ENCODE measurements around the gene PSMC3IP.
A peak's percentile ranks its signal among the peaks of the same experiment; 100 is the strongest.

PSMC3IP gene

GRCh38 chr17:42571435-42572225 lies 5.9 kb downstream of the PSMC3IP start:
- H3K36me3 ChIP-seq (ENCODE audit: control insufficient read depth in 1 of 2, insufficient read depth in 2 of 2, low read length in 2 of 2): peaks cover 53 to 67% of the 10 kb centered on the region in 2 donors
- H3K9me3 ChIP-seq (ENCODE audit: control insufficient read depth in 1 of 2, low read length in 2 of 2): no peaks in the 10 kb centered on the region
- H3K27ac ChIP-seq (ENCODE audit: low read depth, low read length): no peak overlapping the region
- H3K4me1 ChIP-seq (ENCODE audit: control insufficient read depth in 1 of 2, insufficient read depth in 2 of 2, low read length in 2 of 2): peaks cover 19 to 23% of the 10 kb centered on the region in 2 donors
- no peak overlapping the region for H3K9ac ChIP-seq (ENCODE audit: low read depth in 1 of 2, low read length in 2 of 2)
- H3K4me3 ChIP-seq (ENCODE audit: low read depth in 1 of 2, low read length in 2 of 2): no peak overlapping the region
- no peaks in the 10 kb centered on the region for H3K27me3 ChIP-seq (ENCODE audit: control insufficient read depth in 1 of 2, insufficient read depth in 2 of 2, low read length in 2 of 2)

- Histone ChIP-seq H3K4me3 (ENCODE audit: low read depth in 1 of 2, low read length in 2 of 2) (peak overlapping the region in 1 of 2 donors; percentile 20), H3K27ac (ENCODE audit: low read depth, low read length) (no peak overlapping the region), H3K27me3 (ENCODE audit: control insufficient read depth in 1 of 2, insufficient read depth in 2 of 2, low read length in 2 of 2) (no peaks in the 10 kb centered on the region), H3K9me3 (ENCODE audit: control insufficient read depth in 1 of 2, low read length in 2 of 2) (no peaks in the 10 kb centered on the region), H3K9ac (ENCODE audit: low read depth in 1 of 2, low read length in 2 of 2) (peak overlapping the region in 1 of 2 donors; percentile 35), H3K4me1 (ENCODE audit: control insufficient read depth in 1 of 2, insufficient read depth in 2 of 2, low read length in 2 of 2) (peaks cover 29 to 43% of the 10 kb centered on the region in 2 donors), H3K36me3 (ENCODE audit: control insufficient read depth in 1 of 2, insufficient read depth in 2 of 2, low read length in 2 of 2) (peaks cover 60 to 75% of the 10 kb centered on the region in 2 donors)
Observed at GRCh38 chr17:42568341-42569111, 9.0 kb downstream of the PSMC3IP start.

GRCh38 chr17:42566883-42567573 lies 10.5 kb downstream of the PSMC3IP start, which contains the start of gene MLX:
Gene MLX, plus strand, starts transcription at chr17:42567100. Its CDS starts 25 bp downstream, at chr17:42567125.
- peak within 1 kb of the TSS; percentile 81 to 93 for H3K4me3 ChIP-seq (ENCODE audit: low read depth in 1 of 2, low read length in 2 of 2)
- H3K36me3 ChIP-seq (ENCODE audit: control insufficient read depth in 1 of 2, insufficient read depth in 2 of 2, low read length in 2 of 2): peaks cover 49 to 65% of the 10 kb centered on the region in 2 donors
- no peaks in the 10 kb centered on the region for H3K27me3 ChIP-seq (ENCODE audit: control insufficient read depth in 1 of 2, insufficient read depth in 2 of 2, low read length in 2 of 2)
- H3K9ac ChIP-seq (ENCODE audit: low read depth in 1 of 2, low read length in 2 of 2): peak within 1 kb of the TSS; percentile 85 to 86
- peak within 1 kb of the TSS; percentile 93 for H3K27ac ChIP-seq (ENCODE audit: low read depth, low read length)
- no peaks in the 10 kb centered on the region for H3K9me3 ChIP-seq (ENCODE audit: control insufficient read depth in 1 of 2, low read length in 2 of 2)
- H3K4me1 ChIP-seq (ENCODE audit: control insufficient read depth in 1 of 2, insufficient read depth in 2 of 2, low read length in 2 of 2): peaks cover 38 to 55% of the 10 kb centered on the region in 2 donors

GRCh38 chr17:42566215-42566882 lies 11.2 kb downstream of the PSMC3IP start:
- H3K27ac ChIP-seq (ENCODE audit: low read depth, low read length): peak overlapping the region; percentile 93

DNA sequence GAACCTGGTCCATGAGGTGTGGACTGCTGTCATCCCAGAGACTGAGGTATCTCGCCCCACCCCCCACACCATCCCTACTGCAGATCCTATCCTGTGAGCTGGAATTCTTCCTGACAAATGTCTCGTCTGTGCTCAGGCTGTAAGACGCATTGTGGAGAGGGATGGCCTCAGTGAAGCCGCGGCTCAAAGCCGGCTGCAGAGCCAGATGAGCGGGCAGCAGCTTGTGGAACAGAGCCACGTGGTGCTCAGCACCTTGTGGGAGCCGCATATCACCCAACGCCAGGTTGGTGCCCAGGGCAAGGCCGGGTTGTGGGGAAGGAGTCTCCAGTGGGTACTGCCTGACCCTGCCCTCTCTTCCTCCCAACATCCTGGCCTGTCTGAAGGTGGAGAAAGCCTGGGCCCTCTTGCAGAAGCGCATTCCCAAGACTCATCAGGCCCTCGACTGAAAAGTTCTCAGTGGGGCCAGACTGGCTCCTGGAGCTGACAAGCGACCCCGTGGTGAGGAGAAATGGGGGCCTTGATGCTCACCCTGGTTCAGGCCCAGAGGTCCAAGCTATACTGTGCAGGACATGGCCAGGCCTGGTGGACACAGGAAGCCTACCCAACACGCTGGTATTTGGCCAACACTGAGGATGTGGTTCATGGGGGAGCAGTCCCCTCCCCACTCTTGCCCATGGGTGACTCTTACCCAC lies 11.9 kb downstream of the PSMC3IP start:
- Histone ChIP-seq H3K27ac (ENCODE audit: low read depth, low read length) (no peak overlapping the region), H3K4me1 (ENCODE audit: control insufficient read depth in 1 of 2, insufficient read depth in 2 of 2, low read length in 2 of 2) (peaks cover 42 to 62% of the 10 kb centered on the region in 2 donors), H3K4me3 (ENCODE audit: low read depth in 1 of 2, low read length in 2 of 2) (no peak overlapping the region), H3K36me3 (ENCODE audit: control insufficient read depth in 1 of 2, insufficient read depth in 2 of 2, low read length in 2 of 2) (peaks cover 43 to 52% of the 10 kb centered on the region in 2 donors), H3K9me3 (ENCODE audit: control insufficient read depth in 1 of 2, low read length in 2 of 2) (no peaks in the 10 kb centered on the region), H3K27me3 (ENCODE audit: control insufficient read depth in 1 of 2, insufficient read depth in 2 of 2, low read length in 2 of 2) (no peaks in the 10 kb centered on the region), H3K9ac (ENCODE audit: low read depth in 1 of 2, low read length in 2 of 2) (peak overlapping the region in 1 of 2 donors; percentile 85)

More at GRCh38 chr17:42566215-42566882, 11.2 kb downstream of the PSMC3IP start:
- Histone ChIP-seq H3K9ac (ENCODE audit: low read depth in 1 of 2, low read length in 2 of 2) (peak overlapping the region; percentile 56 to 85), H3K4me1 (ENCODE audit: control insufficient read depth in 1 of 2, insufficient read depth in 2 of 2, low read length in 2 of 2) (peaks cover 42 to 60% of the 10 kb centered on the region in 2 donors), H3K9me3 (ENCODE audit: control insufficient read depth in 1 of 2, low read length in 2 of 2) (no peaks in the 10 kb centered on the region), H3K27me3 (ENCODE audit: control insufficient read depth in 1 of 2, insufficient read depth in 2 of 2, low read length in 2 of 2) (no peaks in the 10 kb centered on the region), H3K36me3 (ENCODE audit: control insufficient read depth in 1 of 2, insufficient read depth in 2 of 2, low read length in 2 of 2) (peaks cover 44 to 58% of the 10 kb centered on the region in 2 donors), H3K4me3 (ENCODE audit: low read depth in 1 of 2, low read length in 2 of 2) (peak overlapping the region; percentile 81 to 93)

DNA sequence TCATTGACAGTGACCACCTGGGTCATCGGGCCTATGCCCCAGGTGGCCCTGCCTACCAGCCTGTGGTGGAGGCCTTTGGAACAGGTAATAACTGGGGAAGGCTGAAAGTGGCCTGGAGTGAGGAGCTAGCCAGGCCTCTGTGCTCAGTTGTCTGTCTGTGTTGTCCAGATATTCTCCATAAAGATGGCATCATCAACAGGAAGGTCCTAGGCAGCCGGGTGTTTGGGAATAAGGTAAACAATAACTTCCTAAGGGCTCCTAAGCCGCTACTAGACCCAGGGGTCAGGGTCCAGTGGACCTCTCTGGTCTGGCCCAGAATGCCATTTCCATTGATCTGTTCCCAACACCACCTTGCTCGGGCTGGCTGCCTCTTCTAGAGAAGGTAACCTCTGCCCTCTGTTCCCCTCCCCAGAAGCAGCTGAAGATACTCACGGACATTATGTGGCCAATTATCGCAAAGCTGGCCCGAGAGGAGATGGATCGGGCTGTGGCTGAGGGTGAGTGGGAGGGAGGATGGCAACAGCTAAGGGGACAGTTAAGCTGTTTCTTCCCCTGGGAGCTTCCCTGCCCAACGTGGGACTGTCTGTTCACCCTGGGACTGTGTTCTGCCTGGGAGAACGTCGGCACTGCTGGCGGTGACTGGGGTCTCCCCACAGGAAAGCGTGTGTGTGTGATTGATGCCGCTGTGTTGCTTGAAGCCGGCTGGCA lies 12.6 kb downstream of the PSMC3IP start:
- Histone ChIP-seq H3K9me3 (ENCODE audit: control insufficient read depth in 1 of 2, low read length in 2 of 2) (no peaks in the 10 kb centered on the region), H3K27ac (ENCODE audit: low read depth, low read length) (no peak overlapping the region), H3K36me3 (ENCODE audit: control insufficient read depth in 1 of 2, insufficient read depth in 2 of 2, low read length in 2 of 2) (peaks cover 39 to 45% of the 10 kb centered on the region in 2 donors), H3K27me3 (ENCODE audit: control insufficient read depth in 1 of 2, insufficient read depth in 2 of 2, low read length in 2 of 2) (no peaks in the 10 kb centered on the region), H3K4me3 (ENCODE audit: low read depth in 1 of 2, low read length in 2 of 2) (no peak overlapping the region), H3K4me1 (ENCODE audit: control insufficient read depth in 1 of 2, insufficient read depth in 2 of 2, low read length in 2 of 2) (peaks cover 42 to 62% of the 10 kb centered on the region in 2 donors), H3K9ac (ENCODE audit: low read depth in 1 of 2, low read length in 2 of 2) (no peak overlapping the region)

DNA sequence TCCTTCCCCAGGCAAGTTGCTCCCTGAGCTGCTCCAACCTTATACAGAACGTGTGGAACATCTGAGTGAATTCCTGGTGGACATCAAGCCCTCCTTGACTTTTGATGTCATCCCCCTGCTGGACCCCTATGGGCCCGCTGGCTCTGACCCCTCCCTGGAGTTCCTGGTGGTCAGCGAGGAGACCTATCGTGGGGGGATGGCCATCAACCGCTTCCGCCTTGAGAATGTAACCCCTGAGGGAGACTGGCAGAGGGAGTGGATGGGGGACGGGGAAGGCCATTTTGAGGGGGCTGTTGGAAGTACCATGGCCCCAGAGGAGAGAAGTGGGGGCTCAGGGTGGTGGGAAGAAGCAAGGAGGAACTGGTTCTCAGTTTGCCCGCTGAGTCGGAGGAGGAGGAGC lies 13.6 kb downstream of the PSMC3IP start:
- Histone ChIP-seq H3K4me1 (ENCODE audit: control insufficient read depth in 1 of 2, insufficient read depth in 2 of 2, low read length in 2 of 2) (peaks cover 37 to 54% of the 10 kb centered on the region in 2 donors), H3K27me3 (ENCODE audit: control insufficient read depth in 1 of 2, insufficient read depth in 2 of 2, low read length in 2 of 2) (no peaks in the 10 kb centered on the region), H3K36me3 (ENCODE audit: control insufficient read depth in 1 of 2, insufficient read depth in 2 of 2, low read length in 2 of 2) (peaks cover 29 to 35% of the 10 kb centered on the region in 2 donors), H3K9ac (ENCODE audit: low read depth in 1 of 2, low read length in 2 of 2) (peak overlapping the region in 1 of 2 donors; percentile 98), H3K9me3 (ENCODE audit: control insufficient read depth in 1 of 2, low read length in 2 of 2) (no peaks in the 10 kb centered on the region), H3K27ac (ENCODE audit: low read depth, low read length) (no peak overlapping the region), H3K4me3 (ENCODE audit: low read depth in 1 of 2, low read length in 2 of 2) (peak overlapping the region; percentile 84 to 98)

DNA sequence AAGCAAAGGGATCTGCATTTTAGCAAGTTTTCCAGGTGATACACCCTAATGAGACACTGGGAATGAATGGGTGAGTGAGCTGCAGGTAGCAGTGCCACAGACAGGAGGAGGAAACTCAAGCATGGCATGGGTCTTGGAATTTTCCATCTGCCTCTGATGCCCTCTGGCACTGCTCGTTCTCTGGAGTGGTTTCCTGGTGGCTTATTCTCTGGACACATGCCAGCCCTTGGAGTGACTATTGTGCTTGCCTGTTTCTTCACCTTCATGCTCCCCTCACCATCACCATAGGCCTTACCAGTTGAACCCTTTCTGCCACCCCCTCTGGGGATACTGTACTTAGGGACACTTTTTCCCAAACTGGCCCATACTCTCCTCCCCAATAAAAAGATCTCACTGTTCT lies 14.0 kb downstream of the PSMC3IP start:
- Histone ChIP-seq H3K9ac (ENCODE audit: low read depth in 1 of 2, low read length in 2 of 2) (peak overlapping the region; percentile 96 to 98), H3K9me3 (ENCODE audit: control insufficient read depth in 1 of 2, low read length in 2 of 2) (no peaks in the 10 kb centered on the region), H3K27me3 (ENCODE audit: control insufficient read depth in 1 of 2, insufficient read depth in 2 of 2, low read length in 2 of 2) (no peaks in the 10 kb centered on the region), H3K27ac (ENCODE audit: low read depth, low read length) (no peak overlapping the region), H3K4me1 (ENCODE audit: control insufficient read depth in 1 of 2, insufficient read depth in 2 of 2, low read length in 2 of 2) (peaks cover 33 to 50% of the 10 kb centered on the region in 2 donors), H3K36me3 (ENCODE audit: control insufficient read depth in 1 of 2, insufficient read depth in 2 of 2, low read length in 2 of 2) (peaks cover 24 to 31% of the 10 kb centered on the region in 2 donors), H3K4me3 (ENCODE audit: low read depth in 1 of 2, low read length in 2 of 2) (peak overlapping the region; percentile 84 to 98)

Measured in duodenal mucosa (tissue), 2 donors.